GM12878 (cell line): ENCODE results near the gene CLIP1. TPM values are rescaled to one million over a fixed set of nuclear protein-coding genes. Genes with fewer than 3 reads are reported as not detected.

Experiments used
- ATAC-seq: fragments of 200-7000 bp; cut with Tn5 transposase; 3 replicates; pipeline ENCODE4 v1.9.1; 2020; ENCODE audit warnings: mild to moderate bottlenecking, moderate library complexity
- BruUV-seq: library from RNA; stranded (reverse); fragments of 400-500 nt; replicated peaks from 2 replicates; lab custom pipeline; 2021; lab: Mats Ljungman, UMichigan
- CTCF ChIA-PET: fragments of 300-600 bp; sonication (Branson Sonifier 250); formaldehyde crosslinking; extraction: SDS; loops from one replicate; lab custom pipeline; 2021; ENCODE audit warnings: inconsistent platforms; lab: Yijun Ruan, JAX
- POLR2A ChIA-PET: fragments of 350-600 bp; formaldehyde crosslinking; extraction: SDS; loops from one replicate; lab custom pipeline; 2021; ENCODE audit warnings: inconsistent platforms; lab: Charles Lee
- RAD21 ChIA-PET: fragments of 300-600 bp; sonication (Branson Sonifier 250); formaldehyde crosslinking; loops from one replicate; lab custom pipeline; 2023; ENCODE audit warnings: antibody characterized with exemption; ENCODE audit not compliant: unreplicated experiment; lab: Charles Lee
- SMC1A ChIA-PET: fragments of 300-600 bp; sonication (Branson Sonifier 250); formaldehyde crosslinking; loops from one replicate; lab custom pipeline; 2023; ENCODE audit not compliant: unreplicated experiment, uncharacterized antibody; lab: Charles Lee
- DNase-seq: peaks from one replicate; pipeline ENCODE4 v3.0.0-alpha.2; 2011; ENCODE audit warnings: low read depth, low spot score
- FAIRE-seq: peaks from 3 replicates; lab custom pipeline; 2011; peaks lifted over from hg19 to GRCh38; lab: Jason Lieb, UNC
- H2AFZ ChIP-seq: 2 replicates; pipeline ENCODE4 v1.6.0; 2011; ENCODE audit warnings: low read depth, low read length, control low read depth; ENCODE audit not compliant: control insufficient read depth
- H3K27ac ChIP-seq: 2 replicates; pipeline ENCODE4 v1.5.1; 2011; ENCODE audit warnings: control low read depth; ENCODE audit not compliant: control insufficient read depth, insufficient read depth
- H3K27me3 ChIP-seq, 2 experiments: replicated peaks in 1 of 2; 2 replicates each; pipeline versions ENCODE4 v1.6.0 to v1.6.1; 2011; ENCODE audit warnings: low read length in 1 of 2; ENCODE audit not compliant: control insufficient read depth in 2 of 2, insufficient read depth in 2 of 2
- H3K36me3 ChIP-seq, 2 experiments: 2 replicates each; pipeline ENCODE4 v1.5.1; 2011; ENCODE audit warnings: low read length in 1 of 2; ENCODE audit not compliant: control insufficient read depth in 2 of 2, insufficient read depth in 2 of 2
- H3K4me1 ChIP-seq: 2 replicates; pipeline ENCODE4 v1.6.1; 2011; ENCODE audit warnings: mild to moderate bottlenecking, low read length, moderate library complexity, mixed read lengths; ENCODE audit not compliant: control insufficient read depth, insufficient read depth
- H3K4me2 ChIP-seq: 2 replicates; pipeline ENCODE4 v1.6.0; 2011; ENCODE audit warnings: control low read depth; ENCODE audit not compliant: control insufficient read depth, insufficient read depth
- H3K4me3 ChIP-seq: fragments of 200-600 bp; sonication (generic); 2 replicates; pipeline ENCODE4 v1.5.1; 2016
- H3K79me2 ChIP-seq: 2 replicates; pipeline ENCODE4 v1.6.0; 2011; ENCODE audit warnings: low read length; ENCODE audit not compliant: control insufficient read depth, insufficient read depth
- H3K9ac ChIP-seq: 2 replicates; pipeline ENCODE4 v1.8.0; 2011; ENCODE audit warnings: low read length, control low read depth, mixed read lengths; ENCODE audit not compliant: control insufficient read depth, insufficient read depth
- H3K9me3 ChIP-seq: replicated peaks from 3 replicates; pipeline ENCODE4 v1.5.1; 2011; ENCODE audit warnings: mild to moderate bottlenecking, low read length; ENCODE audit not compliant: control insufficient read depth, insufficient read depth
- H4K20me1 ChIP-seq: 2 replicates; pipeline ENCODE4 v1.6.0; 2011; ENCODE audit not compliant: control insufficient read depth, insufficient read depth
- CBFB ChIP-seq: IDR thresholded peaks from 2 replicates; pipeline ENCODE4 v1.6.1; 2016; ENCODE audit warnings: antibody characterized with exemption, low read depth
- CHD4 ChIP-seq: fragments of 200-600 bp; sonication (generic); IDR thresholded peaks from 2 replicates; pipeline ENCODE4 v1.6.1; 2016; ENCODE audit warnings: mild to moderate bottlenecking
- HCFC1 ChIP-seq: fragments of 150-350 bp; IDR thresholded peaks from 2 replicates; pipeline ENCODE4 v1.6.1; 2014; ENCODE audit warnings: low read length
- HDAC6 ChIP-seq: fragments of 200-600 bp; sonication (generic); IDR thresholded peaks from one replicate; pipeline ENCODE4 v1.8.0; 2017; ENCODE audit warnings: antibody characterized with exemption; ENCODE audit not compliant: unreplicated experiment
- MYC ChIP-seq: IDR thresholded peaks from 2 replicates; pipeline ENCODE4 v1.6.1; 2011; ENCODE audit warnings: mild to moderate bottlenecking, low read length, moderate library complexity, inconsistent platforms; ENCODE audit not compliant: insufficient read depth, insufficient replicate concordance, insufficient read length, severe bottlenecking
- NR2C1 ChIP-seq: fragments of 450-650 bp; IDR thresholded peaks from 2 replicates; pipeline ENCODE4 v1.6.1; 2017; ENCODE audit warnings: antibody characterized with exemption, mild to moderate bottlenecking, moderate library complexity
- POLR2A ChIP-seq: IDR thresholded peaks from 2 replicates; pipeline ENCODE4 v1.6.1; 2011; ENCODE audit warnings: low read depth, mild to moderate bottlenecking, low read length
- YBX1 ChIP-seq: fragments of 450-650 bp; IDR thresholded peaks from 2 replicates; pipeline ENCODE4 v1.6.1; 2016; ENCODE audit warnings: antibody characterized with exemption
- ZBED1 ChIP-seq: IDR thresholded peaks from 2 replicates; pipeline ENCODE4 v1.6.1; 2016; ENCODE audit warnings: borderline replicate concordance
- ZBTB40 ChIP-seq: fragments of 450-650 bp; IDR thresholded peaks from 2 replicates; pipeline ENCODE4 v1.6.1; 2016; ENCODE audit warnings: mild to moderate bottlenecking, moderate library complexity, borderline replicate concordance
- ZNF207 ChIP-seq: fragments of 450-650 bp; IDR thresholded peaks from 2 replicates; pipeline ENCODE4 v1.6.1; 2014; ENCODE audit warnings: antibody characterized with exemption, mild to moderate bottlenecking, borderline replicate concordance
- ZNF274 ChIP-seq: IDR thresholded peaks from one replicate; pipeline ENCODE4 v1.8.0; 2011; ENCODE audit not compliant: insufficient read length, insufficient read depth
- WGBS: methylation state at CpG from one replicate; pipeline ENCODE4 v1.1.6; 2016; ENCODE audit warnings: low lambda C conversion rate; ENCODE audit not compliant: insufficient replicate concordance, insufficient coverage; ENCODE audit errors: missing lambda C conversion rate; 5-methylcytosine and 5-hydroxymethylcytosine counted together
- in situ Hi-C: fragments of 300-500 bp; cut with MboI; formaldehyde crosslinking; loops from 9 replicates; pipeline ENCODE4 v1.14.3; 2018; ENCODE audit warnings: mixed read lengths
- intact Hi-C: fragments of 100-400 bp; cut with micrococcal nuclease; formaldehyde crosslinking; loops from one replicate; pipeline ENCODE4 v1.14.2; 2022; ENCODE audit not compliant: unreplicated experiment
- polyA plus RNA-seq, 11 experiments: library from polyadenylated mRNA; depleted of rRNA in 4 of 11; unstranded in 6 of 11; stranded (reverse) in 5 of 11; fragments of >200 nt; fragmentation: Nextera tagmentation in 4 of 11; fragmentation: Illumina TruSeq in 1 of 11; extraction: Ambion mirVana in 4 of 11; extraction: Trizol in 1 of 11; gene quantifications; 1 replicate in 1 of 11; 2 replicates in 10 of 11; pipeline versions ENCODE4 v1.2.1 to v1.2.3, GENCODE V29; 2011 to 2016; ENCODE audit warnings: inconsistent platforms in 2 of 11, missing spikeins in 2 of 11, low read depth in 1 of 11
- total RNA-seq, 4 experiments: library from RNA; depleted of rRNA in 3 of 4; stranded (reverse); fragments of >200 nt in 3 of 4; fragmentation: Illumina TruSeq in 1 of 4; extraction: Trizol in 1 of 4; gene quantifications; 2 replicates each; pipeline versions ENCODE4 v1.2.1 to v1.2.3, GENCODE V29; 2013 to 2021
- TF ChIP-seq, protein P1 (sequence below): IDR thresholded peaks from 2 replicates; pipeline ENCODE4 v1.6.1; 2011; ENCODE audit warnings: low read depth, low read length, improper control_type of control experiment, borderline replicate concordance
- TF ChIP-seq, protein P2 (sequence below): fragments of 450-650 bp; IDR thresholded peaks from 2 replicates; pipeline ENCODE4 v1.6.1; 2014; ENCODE audit warnings: mild to moderate bottlenecking
- TF ChIP-seq, protein P3 (sequence below): IDR thresholded peaks from 2 replicates; pipeline ENCODE4 v1.6.1; 2012; ENCODE audit warnings: low read depth, low read length, improper control_type of control experiment

Gene CLIP1
- total and polyA plus RNA-seq, 10 of the 15 experiments (the other 5 are each of a cell fraction or from before 2014, with no cell fraction given) = 6.0 to 45.4 (median 25.2) TPM

GRCh38 chr12:122333142-122334087, 89.1 kb downstream of the CLIP1 start:
- no peaks in the 10 kb centered on the region for H3K4me1 ChIP-seq
- H2AFZ ChIP-seq = no peak overlapping the region
- POLR2A ChIA-PET = interaction anchor here (0.9 kb wide), 1 partner anchor 15 kb away, joined by 3 read pairs; no protein-coding TSS in a partner anchor
- no peaks in the 10 kb centered on the region for H3K9me3 ChIP-seq
- no peak overlapping the region for H3K4me3 ChIP-seq
- WGBS = 95% methylated on average over 14 of the region's 14 CpGs
- FAIRE-seq (no peak), ATAC-seq (no peak), DNase-seq (no peak)
- SMC1A ChIA-PET = interaction anchor here (1.0 to 1.6 kb wide), 3 partner anchors 9 to 304 kb away, joined by 3 to 6 read pairs (median 3); no protein-coding TSS in a partner anchor
- no peak overlapping the region for H3K9ac ChIP-seq
- BruUV-seq = no TSS peak
- H3K4me2 ChIP-seq = no peak overlapping the region
- RAD21 ChIA-PET = interaction anchor here (0.6 to 1.4 kb wide), 2 partner anchors 22 to 1469 kb away, joined by 3 to 5 read pairs; no protein-coding TSS in a partner anchor
- no peaks in the 10 kb centered on the region for H3K79me2 ChIP-seq
- no peaks in the 10 kb centered on the region for H4K20me1 ChIP-seq
- CTCF ChIA-PET = interaction anchor here (0.7 to 7.5 kb wide), 7 partner anchors 10 to 419 kb away, joined by 3 to 65 read pairs (median 6); partner anchors contain the start of gene DENR
- in situ Hi-C loops (no loop called here), intact Hi-C loops (no loop called here)
- no peaks in the 10 kb centered on the region for H3K27me3 ChIP-seq
- peaks cover 0 to 12% of the 10 kb centered on the region in 2 experiments; a peak in 2 of 4 replicates for H3K36me3 ChIP-seq
- no peak overlapping the region for H3K27ac ChIP-seq
- TF ChIP-seq ZNF207 (no peak), ZNF274 (no peak), NR2C1 (no peak), POLR2A (no peak), CBFB (no peak), YBX1 (no peak), ZBTB40 (no peak), HDAC6 (no peak), MYC (no peak), ZBED1 (no peak), HCFC1 (no peak), CHD4 (no peak)
- TF ChIP-seq, protein P1, sequence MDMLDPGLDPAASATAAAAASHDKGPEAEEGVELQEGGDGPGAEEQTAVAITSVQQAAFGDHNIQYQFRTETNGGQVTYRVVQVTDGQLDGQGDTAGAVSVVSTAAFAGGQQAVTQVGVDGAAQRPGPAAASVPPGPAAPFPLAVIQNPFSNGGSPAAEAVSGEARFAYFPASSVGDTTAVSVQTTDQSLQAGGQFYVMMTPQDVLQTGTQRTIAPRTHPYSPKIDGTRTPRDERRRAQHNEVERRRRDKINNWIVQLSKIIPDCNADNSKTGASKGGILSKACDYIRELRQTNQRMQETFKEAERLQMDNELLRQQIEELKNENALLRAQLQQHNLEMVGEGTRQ = no peak
- TF ChIP-seq, protein P2, sequence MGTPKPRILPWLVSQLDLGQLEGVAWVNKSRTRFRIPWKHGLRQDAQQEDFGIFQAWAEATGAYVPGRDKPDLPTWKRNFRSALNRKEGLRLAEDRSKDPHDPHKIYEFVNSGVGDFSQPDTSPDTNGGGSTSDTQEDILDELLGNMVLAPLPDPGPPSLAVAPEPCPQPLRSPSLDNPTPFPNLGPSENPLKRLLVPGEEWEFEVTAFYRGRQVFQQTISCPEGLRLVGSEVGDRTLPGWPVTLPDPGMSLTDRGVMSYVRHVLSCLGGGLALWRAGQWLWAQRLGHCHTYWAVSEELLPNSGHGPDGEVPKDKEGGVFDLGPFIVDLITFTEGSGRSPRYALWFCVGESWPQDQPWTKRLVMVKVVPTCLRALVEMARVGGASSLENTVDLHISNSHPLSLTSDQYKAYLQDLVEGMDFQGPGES = no peak
- TF ChIP-seq, protein P3, sequence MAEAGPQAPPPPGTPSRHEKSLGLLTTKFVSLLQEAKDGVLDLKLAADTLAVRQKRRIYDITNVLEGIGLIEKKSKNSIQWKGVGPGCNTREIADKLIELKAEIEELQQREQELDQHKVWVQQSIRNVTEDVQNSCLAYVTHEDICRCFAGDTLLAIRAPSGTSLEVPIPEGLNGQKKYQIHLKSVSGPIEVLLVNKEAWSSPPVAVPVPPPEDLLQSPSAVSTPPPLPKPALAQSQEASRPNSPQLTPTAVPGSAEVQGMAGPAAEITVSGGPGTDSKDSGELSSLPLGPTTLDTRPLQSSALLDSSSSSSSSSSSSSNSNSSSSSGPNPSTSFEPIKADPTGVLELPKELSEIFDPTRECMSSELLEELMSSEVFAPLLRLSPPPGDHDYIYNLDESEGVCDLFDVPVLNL = no peak
